Esophagus squamous epithelium (tissue), 5 donors: ENCODE data around the gene CMTM6. TPM values are rescaled to one million over a fixed set of nuclear protein-coding genes. Genes with fewer than 3 reads are reported as not detected.
"Not testable (repeated sequence)": the region's sequence is repeated elsewhere in the genome, so short reads cannot be mapped to it uniquely, and the experiment has no call there.

Experiments
- DNase-seq: peaks from one replicate; lab custom pipeline; 2025; lab: John Stamatoyannopoulos, UW
- H3K27ac ChIP-seq, 4 donors: fragments of 200-600 bp; sonication (generic); one replicate each; pipeline ENCODE4 v1.5.1; 2016 to 2019; ENCODE audit warnings: mild to moderate bottlenecking in 1 of 4
- H3K27me3 ChIP-seq, 4 donors: fragments of 200-600 bp; sonication (generic); 1 replicate in 3 of 4; 2 replicates in 1 of 4; pipeline versions ENCODE4 v1.5.1 to v1.6.0; 2017 to 2021; ENCODE audit warnings: antibody characterized with exemption in 1 of 4
- H3K36me3 ChIP-seq, 3 donors: fragments of 200-600 bp; sonication (generic); one replicate each; pipeline ENCODE4 v1.5.1; 2016 to 2019
- H3K4me1 ChIP-seq, 3 donors: fragments of 200-600 bp; sonication (generic); one replicate each; pipeline ENCODE4 v1.5.1; 2017 to 2019
- H3K4me3 ChIP-seq, 4 donors: fragments of 200-600 bp; sonication (generic); 1 replicate in 3 of 4; 2 replicates in 1 of 4; pipeline ENCODE4 v1.5.1; 2016 to 2019; ENCODE audit warnings: mild to moderate bottlenecking in 2 of 4, moderate library complexity in 1 of 4
- H3K9me3 ChIP-seq, 3 donors: fragments of 200-600 bp; sonication (generic); one replicate each; pipeline ENCODE4 v1.5.1; 2016 to 2019
- POLR2A ChIP-seq, 4 donors: fragments of 450-650 bp; IDR thresholded peaks; one replicate each; pipeline ENCODE4 v1.6.1; 2017; ENCODE audit warnings: antibody characterized with exemption in 4 of 4, mild to moderate bottlenecking in 4 of 4, moderate library complexity in 3 of 4
- WGBS, 2 donors: methylation state at CpG; one replicate each; pipeline ENCODE4 v1.1.5; 2018; 5-methylcytosine and 5-hydroxymethylcytosine counted together
- intact Hi-C: fragments of 100-400 bp; cut with DNase I; formaldehyde crosslinking; loops from one replicate; pipeline ENCODE4 v1.15.0; 2022
- total RNA-seq, 4 donors: library from RNA; depleted of rRNA; stranded (reverse); fragments of >200 nt; gene quantifications; one replicate each; pipeline ENCODE4 v1.1.0, GENCODE V29; 2016
- TF ChIP-seq, protein P1 (sequence below), 6 experiments: fragments of 450-650 bp in 4 of 6; fragments of 200-600 bp in 2 of 6; sonication (generic) in 2 of 6; IDR thresholded peaks; one replicate each; pipeline ENCODE4 v1.5.1; 2016 to 2019; ENCODE audit warnings: antibody characterized with exemption in 6 of 6, mild to moderate bottlenecking in 4 of 6, moderate library complexity in 4 of 6
- donor health status: DM: yes; HTN: yes; CAD: no.

The CMTM6 gene
- total RNA-seq, 4 donors from 2014 or later, result 36.6 to 70.9 (median 63.9) TPM

DNA sequence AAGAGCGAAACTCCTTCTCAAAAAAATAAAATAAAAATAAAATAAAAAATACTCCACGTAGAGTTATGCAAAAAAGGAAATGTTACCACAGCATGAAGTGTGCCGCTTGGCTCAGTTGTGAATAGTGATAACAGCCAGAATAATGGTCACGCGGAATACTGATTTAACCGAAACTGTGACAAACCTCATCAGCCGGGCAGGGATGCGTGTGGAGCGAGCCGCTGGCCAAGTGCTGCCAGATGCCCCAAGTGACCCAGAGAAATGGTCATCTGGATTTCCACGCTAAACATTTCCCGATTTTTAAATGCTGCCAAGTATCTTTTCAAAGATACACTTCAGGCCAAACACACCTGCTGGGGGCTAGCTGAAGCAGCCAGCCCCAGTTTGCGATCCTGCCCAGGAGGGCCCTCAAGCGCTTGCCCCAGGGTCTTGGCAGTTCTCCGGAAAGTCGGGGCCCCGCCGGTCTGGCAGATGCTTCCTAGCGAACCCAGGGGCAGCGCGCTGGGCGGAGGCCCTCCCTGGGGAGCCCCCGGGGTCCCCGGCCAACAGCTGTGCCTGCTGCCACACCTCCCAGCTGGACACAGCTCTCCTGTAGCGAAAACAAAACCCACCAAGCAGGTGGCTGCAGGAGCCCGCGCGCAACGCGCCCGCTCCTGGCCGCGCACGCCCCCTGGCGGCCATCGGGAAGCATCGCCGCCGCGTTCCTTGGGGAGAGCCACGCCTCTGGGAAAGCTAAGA, 35.1 kb downstream of the CMTM6 start:
- no peaks in the 10 kb centered on the region for H3K9me3 ChIP-seq
- peaks cover 18 to 36% (median 25%) of the 10 kb centered on the region in 3 donors for H3K4me1 ChIP-seq
- 23 to 40% methylated on average over 21 to 26 of the region's 41 CpGs for WGBS, 2 donors
- H3K4me3 ChIP-seq, result peak overlapping the region; percentile 15 to 69 (median 42)
- TF ChIP-seq, protein P1, sequence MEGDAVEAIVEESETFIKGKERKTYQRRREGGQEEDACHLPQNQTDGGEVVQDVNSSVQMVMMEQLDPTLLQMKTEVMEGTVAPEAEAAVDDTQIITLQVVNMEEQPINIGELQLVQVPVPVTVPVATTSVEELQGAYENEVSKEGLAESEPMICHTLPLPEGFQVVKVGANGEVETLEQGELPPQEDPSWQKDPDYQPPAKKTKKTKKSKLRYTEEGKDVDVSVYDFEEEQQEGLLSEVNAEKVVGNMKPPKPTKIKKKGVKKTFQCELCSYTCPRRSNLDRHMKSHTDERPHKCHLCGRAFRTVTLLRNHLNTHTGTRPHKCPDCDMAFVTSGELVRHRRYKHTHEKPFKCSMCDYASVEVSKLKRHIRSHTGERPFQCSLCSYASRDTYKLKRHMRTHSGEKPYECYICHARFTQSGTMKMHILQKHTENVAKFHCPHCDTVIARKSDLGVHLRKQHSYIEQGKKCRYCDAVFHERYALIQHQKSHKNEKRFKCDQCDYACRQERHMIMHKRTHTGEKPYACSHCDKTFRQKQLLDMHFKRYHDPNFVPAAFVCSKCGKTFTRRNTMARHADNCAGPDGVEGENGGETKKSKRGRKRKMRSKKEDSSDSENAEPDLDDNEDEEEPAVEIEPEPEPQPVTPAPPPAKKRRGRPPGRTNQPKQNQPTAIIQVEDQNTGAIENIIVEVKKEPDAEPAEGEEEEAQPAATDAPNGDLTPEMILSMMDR (IDR thresholded peaks at IDR 0.05), result peak; percentile 96 to 100 (median 97)
- no peak for TF ChIP-seq POLR2A (IDR thresholded peaks at IDR 0.05)
- no peak for DNase-seq
- peak overlapping the region in 1 of 4 donors; percentile 19 for H3K27ac ChIP-seq
- H3K36me3 ChIP-seq, result no peaks in the 10 kb centered on the region
- peaks cover 0 to 18% (median 0%) of the 10 kb centered on the region in 4 donors for H3K27me3 ChIP-seq
- intact Hi-C loops, result loop anchor here (5.0 to 10.0 kb wide), 2 partner anchors 85 to 173 kb away; no protein-coding TSS in a partner anchor

DNA sequence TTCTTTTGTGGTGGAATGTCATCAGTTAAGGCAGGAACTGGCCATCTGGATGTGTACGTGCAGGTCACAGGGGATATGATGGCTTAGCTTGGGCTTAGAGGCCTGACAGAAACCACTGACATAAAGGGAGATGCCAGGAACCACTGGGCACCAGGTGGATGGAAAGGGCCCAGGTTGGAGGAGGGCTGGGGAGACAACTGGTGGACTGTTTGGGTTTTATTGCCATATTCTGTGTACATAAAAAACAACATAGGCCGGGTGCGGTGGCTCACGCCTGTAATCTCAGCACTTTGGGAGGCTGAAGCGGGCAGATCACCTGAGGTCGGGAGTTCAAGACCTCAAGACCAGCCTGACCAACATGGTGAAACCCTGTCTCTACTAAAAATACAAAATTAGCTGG, 35.8 kb downstream of the CMTM6 start:
- H3K9me3 ChIP-seq, DNase-seq, H3K4me3 ChIP-seq, H3K27ac ChIP-seq, H3K36me3 ChIP-seq: not testable (repeated sequence)
- Histone ChIP-seq H3K4me1 (peaks cover 18 to 36% (median 25%) of the 10 kb centered on the region in 3 donors), H3K27me3 (peaks cover 0 to 22% (median 0%) of the 10 kb centered on the region in 4 donors)
- WGBS, 2 donors, result 88 to 100% methylated on average over 6 of the region's 6 CpGs
- intact Hi-C loops, result loop anchor here (5.0 to 10.0 kb wide), 2 partner anchors 85 to 172 kb away; no protein-coding TSS in a partner anchor

GRCh38 chr3:32464726-32465125, 37.9 kb downstream of the CMTM6 start:
- intact Hi-C loops, result loop anchor here (5.0 to 10.0 kb wide), 2 partner anchors 82 to 170 kb away; no protein-coding TSS in a partner anchor
- H3K27me3 ChIP-seq, result peaks cover 0 to 41% (median 0%) of the 10 kb centered on the region in 4 donors
- H3K4me1 ChIP-seq, result peaks cover 17 to 34% (median 18%) of the 10 kb centered on the region in 3 donors
- H3K9me3 ChIP-seq, H3K27ac ChIP-seq, H3K4me3 ChIP-seq, DNase-seq, H3K36me3 ChIP-seq: not testable (repeated sequence)
- 86 to 96% methylated on average over 5 to 7 of the region's 7 CpGs for WGBS, 2 donors

- DNase-seq, H3K4me3 ChIP-seq, H3K9me3 ChIP-seq, H3K36me3 ChIP-seq, H3K27ac ChIP-seq: not testable (repeated sequence)
- intact Hi-C loops, result loop anchor here (10.0 kb wide), 1 partner anchor 169 kb away; no protein-coding TSS in a partner anchor
- Histone ChIP-seq H3K27me3 (peaks cover 0 to 54% (median 0%) of the 10 kb centered on the region in 4 donors), H3K4me1 (peaks cover 10 to 26% (median 15%) of the 10 kb centered on the region in 3 donors)
- WGBS, 2 donors, result 80 to 93% methylated on average over 7 of the region's 7 CpGs
Observed at GRCh38 chr3:32463415-32463814, 39.2 kb downstream of the CMTM6 start.

DNA sequence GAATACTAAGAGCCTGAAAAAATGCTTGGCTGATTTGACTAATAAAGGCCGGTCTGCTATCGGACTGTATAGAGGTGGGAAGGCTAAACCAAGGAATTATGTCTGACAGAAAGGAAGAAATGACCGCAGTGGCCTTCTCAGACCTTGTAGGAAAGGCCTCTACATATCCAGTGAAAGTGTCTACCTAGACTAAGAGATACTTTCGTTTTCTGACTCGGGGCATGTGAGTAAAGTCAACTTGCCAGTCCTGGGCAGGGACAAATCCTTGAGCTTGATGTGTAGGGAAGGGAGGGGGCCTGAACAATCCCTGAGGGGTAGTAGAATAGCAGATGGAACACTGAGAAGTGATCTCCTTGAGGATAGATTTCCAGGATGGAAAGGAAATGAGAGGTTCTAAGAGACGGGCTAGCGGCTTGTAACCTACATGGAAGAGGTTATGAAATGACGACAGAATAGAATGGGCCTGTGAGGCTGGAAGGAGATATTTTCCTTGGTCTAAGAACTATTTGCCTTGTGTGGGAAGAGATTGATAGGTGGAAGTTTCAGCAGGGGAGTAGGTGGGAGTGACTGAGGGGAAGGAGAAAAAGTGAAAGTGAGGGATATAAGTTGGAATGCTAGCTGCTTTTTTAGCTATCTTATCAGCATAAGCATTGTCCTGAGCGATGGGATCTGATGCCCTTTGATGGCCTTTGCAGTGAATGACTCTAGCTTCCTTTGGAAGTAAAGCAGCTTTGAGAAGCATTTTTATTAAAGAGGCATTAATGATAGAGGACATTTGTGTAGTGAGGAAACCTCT, 40.3 kb downstream of the CMTM6 start:
- peaks cover 0 to 22% (median 13%) of the 10 kb centered on the region in 3 donors for H3K4me1 ChIP-seq
- DNase-seq, H3K9me3 ChIP-seq, H3K36me3 ChIP-seq: not testable (repeated sequence)
- peaks cover 0 to 60% (median 0%) of the 10 kb centered on the region in 4 donors for H3K27me3 ChIP-seq
- peak overlapping the region in 1 of 4 donors; percentile 12 for H3K4me3 ChIP-seq
- peak overlapping the region in 3 of 4 donors; percentile 25 to 55 (median 34) for H3K27ac ChIP-seq
- intact Hi-C loops, result loop anchor here (10.0 kb wide), 1 partner anchor 168 kb away; no protein-coding TSS in a partner anchor
- 72 to 76% methylated on average over 7 to 9 of the region's 9 CpGs for WGBS, 2 donors

DNA sequence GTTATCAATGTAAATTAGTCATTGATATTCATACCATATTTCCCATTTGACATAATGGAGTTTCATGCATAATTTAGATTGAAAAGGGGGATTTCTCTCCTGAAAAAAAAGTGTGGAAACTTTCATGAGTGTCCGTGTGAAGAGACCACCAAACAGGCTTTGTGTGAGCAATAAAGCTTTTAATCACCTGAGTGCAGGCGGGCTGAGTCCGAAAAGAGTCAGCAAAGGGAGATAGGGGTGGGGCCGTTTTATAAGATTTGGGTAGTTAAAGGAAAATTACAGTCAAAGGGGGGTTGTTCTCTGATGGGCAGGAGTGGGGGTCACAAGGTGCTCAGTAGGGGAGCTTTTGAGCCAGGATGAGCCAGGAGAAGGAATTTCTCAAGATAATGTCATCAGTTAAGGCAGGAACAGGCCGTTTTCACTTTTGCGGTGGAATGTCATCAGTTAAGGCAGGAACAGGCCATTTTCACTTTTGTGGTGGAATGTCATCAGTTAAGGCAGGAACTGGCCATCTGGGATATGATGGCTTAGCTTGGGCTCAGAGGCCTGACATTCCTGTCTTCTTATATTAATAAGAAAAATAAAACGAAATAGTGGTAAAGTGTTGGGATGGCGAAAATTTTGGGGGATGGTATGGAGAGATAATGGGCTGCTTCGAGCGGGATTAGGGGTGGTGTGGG, 41.7 kb downstream of the CMTM6 start:
- not testable (repeated sequence) for H3K9me3 ChIP-seq, H3K4me3 ChIP-seq, H3K36me3 ChIP-seq, DNase-seq
- Histone ChIP-seq H3K27me3 (peaks cover 0 to 65% (median 0%) of the 10 kb centered on the region in 4 donors), H3K4me1 (peaks cover 0 to 25% (median 13%) of the 10 kb centered on the region in 3 donors), H3K27ac (peak overlapping the region in 3 of 4 donors; percentile 8 to 34 (median 19))
- WGBS, 2 donors, result 73 to 86% methylated on average over 10 of the region's 10 CpGs
- intact Hi-C loops, result loop anchor here (10.0 kb wide), 1 partner anchor 166 kb away; no protein-coding TSS in a partner anchor
